Psoas muscle (tissue), 8 donors: Measurements from ENCODE around the gene C17orf58. TPM values are rescaled to one million over a fixed set of nuclear protein-coding genes. Genes with fewer than 3 reads are reported as not detected.

Source experiments
- ATAC-seq, 4 donors: fragments of 200-7000 bp; cut with Tn5 transposase; one replicate each; pipeline ENCODE4 v1.9.1; 2020; ENCODE audit warnings: moderate library complexity in 3 of 4, mild to moderate bottlenecking in 2 of 4
- DNase-seq, 2 donors: peaks; one replicate each; pipeline ENCODE4 v3.0.0-alpha.2; 2020
- H3K27ac ChIP-seq: fragments of 200-600 bp; one replicate; pipeline ENCODE4 v1.8.0; 2022
- H3K27me3 ChIP-seq, 3 donors: fragments of 200-600 bp in 1 of 3; one replicate each; pipeline versions ENCODE4 v1.6.1 to v1.8.0; 2013 to 2022; ENCODE audit warnings: low read length in 2 of 3, mild to moderate bottlenecking in 2 of 3, moderate library complexity in 1 of 3; ENCODE audit not compliant: insufficient read depth in 3 of 3
- H3K36me3 ChIP-seq, 2 donors: fragments of 200-600 bp in 1 of 2; one replicate each; pipeline versions ENCODE4 v1.6.1 to v1.8.0; 2013 to 2022; ENCODE audit warnings: low read depth in 1 of 2, mild to moderate bottlenecking in 1 of 2, moderate library complexity in 1 of 2; ENCODE audit not compliant: insufficient read depth in 1 of 2
- H3K4me1 ChIP-seq: fragments of 200-600 bp; one replicate; pipeline ENCODE4 v1.8.0; 2022
- H3K4me3 ChIP-seq: fragments of 200-600 bp; one replicate; pipeline ENCODE4 v1.8.0; 2022; ENCODE audit warnings: mild to moderate bottlenecking
- H3K9me3 ChIP-seq: fragments of 200-600 bp; one replicate; pipeline ENCODE4 v1.8.0; 2022
- WGBS, 3 donors: extraction: QIAGEN DNeasy Blood & Tissue Kit; methylation state at CpG; one replicate each; pipeline versions ENCODE4 v1.1.6 to v1.1.7; 2013; 5-methylcytosine and 5-hydroxymethylcytosine counted together
- intact Hi-C, 2 donors: fragments of 100-400 bp; cut with DNase I; formaldehyde crosslinking; loops; one replicate each; pipeline versions ENCODE4 v1.11.0 to v1.14.2; 2022
- polyA plus RNA-seq, 3 donors: library from polyadenylated mRNA; stranded (reverse); fragments of 200-250 nt; gene quantifications; one replicate each; pipeline ENCODE4 v1.2.3, GENCODE V29; 2013
- total RNA-seq, 4 donors: library from RNA; stranded (reverse); fragmentation: NEBNext Ultra II Directional in 2 of 4; extraction: Animal tissue kit (Norgen Biotek cat#: 25700) in 2 of 4; gene quantifications; one replicate each; pipeline versions ENCODE4 v1.2.1 to v1.2.4, GENCODE V29; 2021 to 2023
- TF ChIP-seq, protein P1 (sequence below): fragments of 200-600 bp; IDR thresholded peaks from one replicate; pipeline ENCODE4 v1.8.0; 2022; ENCODE audit warnings: antibody characterized with exemption
- donor health status: healthy with polysubstance abuse.
- donor health status: DM: no; HTN: no; CAD: no; lungs with moderate emphysema.
- donor health status: Bipolar disorder and iron deficiency.
- donor health status: healthy.
- donor health status: DM: yes; HTN: yes; CAD: no.
- donor health status: DM: no; HTN: no; CAD: no.
- donor health status: DM: no; HTN: no; CAD: no.
- donor health status: DM: yes; HTN: yes; CAD: no.

C17orf58 gene
- total and polyA plus RNA-seq, 7 donors: 3.1 to 15.0 (median 5.3) TPM

DNA sequence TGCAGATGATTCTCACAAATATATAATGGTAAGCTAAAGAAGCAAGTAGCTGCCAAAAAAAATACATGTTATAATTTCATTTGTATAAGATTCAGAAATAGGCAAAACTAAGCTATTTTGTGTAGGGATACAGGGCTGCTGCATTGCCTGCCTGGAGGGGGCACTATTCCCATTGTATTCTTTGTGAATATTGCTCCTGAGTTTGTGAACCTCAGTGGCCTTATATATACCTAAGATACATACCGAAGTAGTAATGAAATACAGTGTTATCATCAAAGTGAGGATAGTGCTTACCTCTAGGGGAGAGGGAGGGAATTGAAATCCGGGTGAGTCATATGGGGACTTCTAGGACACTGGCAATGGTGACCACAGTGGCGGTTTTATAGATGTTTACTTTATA lies 53.5 kb downstream of the C17orf58 start:
- no peak overlapping the region for H3K4me3 ChIP-seq
- intact Hi-C loops: loop anchor here in 1 of 2 donors (10.0 kb wide), 1 partner anchor 198 kb away; no protein-coding TSS in a partner anchor
- H3K36me3 ChIP-seq: peaks cover 14 to 100% of the 10 kb centered on the region in 2 donors
- DNase-seq (no peak), ATAC-seq (no peak)
- TF ChIP-seq, protein P1, sequence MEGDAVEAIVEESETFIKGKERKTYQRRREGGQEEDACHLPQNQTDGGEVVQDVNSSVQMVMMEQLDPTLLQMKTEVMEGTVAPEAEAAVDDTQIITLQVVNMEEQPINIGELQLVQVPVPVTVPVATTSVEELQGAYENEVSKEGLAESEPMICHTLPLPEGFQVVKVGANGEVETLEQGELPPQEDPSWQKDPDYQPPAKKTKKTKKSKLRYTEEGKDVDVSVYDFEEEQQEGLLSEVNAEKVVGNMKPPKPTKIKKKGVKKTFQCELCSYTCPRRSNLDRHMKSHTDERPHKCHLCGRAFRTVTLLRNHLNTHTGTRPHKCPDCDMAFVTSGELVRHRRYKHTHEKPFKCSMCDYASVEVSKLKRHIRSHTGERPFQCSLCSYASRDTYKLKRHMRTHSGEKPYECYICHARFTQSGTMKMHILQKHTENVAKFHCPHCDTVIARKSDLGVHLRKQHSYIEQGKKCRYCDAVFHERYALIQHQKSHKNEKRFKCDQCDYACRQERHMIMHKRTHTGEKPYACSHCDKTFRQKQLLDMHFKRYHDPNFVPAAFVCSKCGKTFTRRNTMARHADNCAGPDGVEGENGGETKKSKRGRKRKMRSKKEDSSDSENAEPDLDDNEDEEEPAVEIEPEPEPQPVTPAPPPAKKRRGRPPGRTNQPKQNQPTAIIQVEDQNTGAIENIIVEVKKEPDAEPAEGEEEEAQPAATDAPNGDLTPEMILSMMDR: peak; percentile 29
- no peaks in the 10 kb centered on the region for H3K9me3 ChIP-seq
- no peaks in the 10 kb centered on the region for H3K27me3 ChIP-seq
- WGBS, 3 donors: 89 to 95% (median 89%) methylated on average over 3 of the region's 3 CpGs
- no peaks in the 10 kb centered on the region for H3K4me1 ChIP-seq
- H3K27ac ChIP-seq: no peak overlapping the region

Other genes with a start within 250 kb of the C17orf58 start
- 10 to 100 TPM; 48.0 to 60.9 (median 55.0) TPM for gene BPTF, start 171.0 kb downstream of the C17orf58 start, total RNA-seq
- gene BPTF, start 171.0 kb downstream of the C17orf58 start, polyA plus RNA-seq: 10 to 100 TPM in 2 of 3 donors, 1 to 10 TPM in 1; 10.0 to 24.6 (median 11.7) TPM
- gene KPNA2, start 39.3 kb upstream of the C17orf58 start, total RNA-seq: 10 to 100 TPM; 11.4 to 25.2 (median 18.5) TPM
- gene KPNA2, start 39.3 kb upstream of the C17orf58 start, polyA plus RNA-seq: 10 to 100 TPM; 16.1 to 38.4 (median 29.7) TPM